HG02870 (cell line): Measurements from ENCODE around the gene OR2W1.

ENCODE experiments used
- ATAC-seq: cut with Tn5 transposase; IDR thresholded peaks from one replicate; pipeline ENCODE4 v1.9.1; 2021; ENCODE audit warnings: mild to moderate bottlenecking, moderate library complexity; ENCODE audit not compliant: unreplicated experiment

The OR2W1 gene

GRCh38 chr6:29005183-29005885 lies 39.6 kb downstream of the OR2W1 start, which contains the start of gene ZNF311:
Gene ZNF311 (minus strand): TSS chr6:29005315. CDS start chr6:29003954, 1,361 bp downstream.
- ATAC-seq: no peak

DNA sequence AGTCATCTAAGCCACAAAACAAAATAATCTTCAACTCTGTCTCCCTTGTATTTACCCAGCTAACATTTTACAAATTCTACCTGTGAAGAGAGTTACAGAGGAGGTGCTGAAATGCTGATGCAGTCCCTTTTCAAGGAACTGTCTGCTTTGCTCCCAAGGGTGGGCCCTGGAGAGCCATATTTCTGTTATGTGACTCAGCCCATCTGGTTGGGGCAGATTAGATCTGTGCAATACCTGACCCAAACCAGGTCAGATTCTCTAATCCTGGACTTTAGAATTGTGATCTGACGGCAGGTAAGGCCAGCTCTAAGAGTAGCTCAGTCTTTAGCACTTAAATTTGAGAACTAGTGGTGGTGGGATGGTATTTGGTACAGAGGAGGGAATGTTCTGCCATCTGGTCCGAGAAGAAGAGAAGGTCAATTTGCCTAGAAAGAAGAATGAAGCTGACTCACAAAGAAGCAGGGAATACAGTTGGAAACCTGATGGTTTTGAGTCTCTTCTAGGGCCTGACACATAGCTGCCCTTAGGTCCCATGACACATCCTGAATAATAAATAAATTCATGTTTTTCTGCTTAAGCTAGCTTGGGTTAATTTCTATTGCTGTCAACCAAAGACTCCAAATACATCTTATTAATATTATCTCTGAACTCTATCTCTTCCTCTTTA lies 48.0 kb downstream of the OR2W1 start:
- no peak for ATAC-seq

- ATAC-seq: no peak
Measured at GRCh38 chr6:28995093-28995650, 49.8 kb downstream of the OR2W1 start.
